IPS DF 6.9 (cell line): Measurements from ENCODE around the gene TMEM19.

Source experiments
- DNase-seq: peaks from one replicate; pipeline ENCODE4 v3.0.0-alpha.2; 2013; ENCODE audit warnings: low read depth, low spot score
- H3K27ac ChIP-seq: one replicate; pipeline ENCODE4 v1.5.1; 2013; ENCODE audit warnings: low read length, control low read depth
- H3K27me3 ChIP-seq: 2 replicates; pipeline ENCODE4 v1.6.1; 2013; ENCODE audit warnings: mild to moderate bottlenecking, low read length; ENCODE audit not compliant: control insufficient read depth, insufficient read depth
- H3K36me3 ChIP-seq: 2 replicates; pipeline ENCODE4 v1.6.1; 2013; ENCODE audit warnings: low read length; ENCODE audit not compliant: control insufficient read depth, insufficient read depth
- H3K4me1 ChIP-seq: 2 replicates; pipeline ENCODE4 v1.6.1; 2013; ENCODE audit warnings: low read length; ENCODE audit not compliant: control insufficient read depth, insufficient read depth
- H3K4me3 ChIP-seq: 2 replicates; pipeline ENCODE4 v1.5.1; 2013; ENCODE audit warnings: mild to moderate bottlenecking, low read length
- H3K9me3 ChIP-seq: 2 replicates; pipeline ENCODE4 v1.6.1; 2013; ENCODE audit warnings: low read length, inconsistent platforms; ENCODE audit not compliant: control insufficient read depth, insufficient read depth
- WGBS: extraction: QIAGEN DNeasy Blood & Tissue Kit; methylation state at CpG from one replicate; pipeline ENCODE4 v1.1.7; 2013; ENCODE audit warnings: mixed read lengths, missing lambda C conversion rate; ENCODE audit not compliant: insufficient read length, insufficient coverage; 5-methylcytosine and 5-hydroxymethylcytosine counted together

Gene TMEM19

GRCh38 chr12:71708658-71709057 lies 22.8 kb downstream of the TMEM19 start:
- DNase-seq: no peak
- WGBS: no CpG with 5 or more reads among the region's 1 CpG
- no peaks in the 10 kb centered on the region for H3K4me1 ChIP-seq

GRCh38 chr12:71710276-71711125 lies 24.6 kb downstream of the TMEM19 start:
- H3K27ac ChIP-seq: no peak overlapping the region
- H3K4me3 ChIP-seq: no peak overlapping the region
- no CpG with 5 or more reads among the region's 7 CpGs for WGBS
- H3K9me3 ChIP-seq: no peaks in the 10 kb centered on the region
- no peak for DNase-seq
- H3K36me3 ChIP-seq: no peaks in the 10 kb centered on the region
- H3K4me1 ChIP-seq: no peaks in the 10 kb centered on the region
- H3K27me3 ChIP-seq: no peaks in the 10 kb centered on the region

More at GRCh38 chr12:71708658-71709057, 22.8 kb downstream of the TMEM19 start:
- no peak overlapping the region for H3K4me3 ChIP-seq
- H3K9me3 ChIP-seq: no peaks in the 10 kb centered on the region
- H3K27ac ChIP-seq: no peak overlapping the region
- H3K36me3 ChIP-seq: no peaks in the 10 kb centered on the region
- H3K27me3 ChIP-seq: no peaks in the 10 kb centered on the region

- Histone ChIP-seq H3K4me1 (no peaks in the 10 kb centered on the region), H3K4me3 (no peak overlapping the region), H3K9me3 (no peaks in the 10 kb centered on the region), H3K27ac (no peak overlapping the region), H3K36me3 (no peaks in the 10 kb centered on the region), H3K27me3 (no peaks in the 10 kb centered on the region)
- no peak for DNase-seq
These were observed 32.7 kb downstream of the TMEM19 start for GRCh38 chr12:71718611-71719010.

GRCh38 chr12:71719647-71720370 lies 33.9 kb downstream of the TMEM19 start:
- no peak for DNase-seq
- H3K36me3 ChIP-seq: no peaks in the 10 kb centered on the region
- H3K4me1 ChIP-seq: no peaks in the 10 kb centered on the region
- no peak overlapping the region for H3K27ac ChIP-seq
- H3K27me3 ChIP-seq: no peaks in the 10 kb centered on the region
- H3K9me3 ChIP-seq: no peaks in the 10 kb centered on the region
- no CpG with 5 or more reads among the region's 5 CpGs for WGBS
- H3K4me3 ChIP-seq: no peak overlapping the region

- DNase-seq: no peak
- Histone ChIP-seq H3K4me3 (no peak overlapping the region), H3K27me3 (no peaks in the 10 kb centered on the region), H3K36me3 (no peaks in the 10 kb centered on the region), H3K9me3 (no peaks in the 10 kb centered on the region), H3K27ac (no peak overlapping the region), H3K4me1 (no peaks in the 10 kb centered on the region)
- no CpG with 5 or more reads among the region's 4 CpGs for WGBS
These were observed 36.1 kb downstream of the TMEM19 start for GRCh38 chr12:71721783-71722505.

GRCh38 chr12:71725011-71725410 lies 39.1 kb downstream of the TMEM19 start:
- H3K36me3 ChIP-seq: no peaks in the 10 kb centered on the region
- no peak overlapping the region for H3K27ac ChIP-seq
- WGBS: no CpG with 5 or more reads among the region's 3 CpGs

GRCh38 chr12:71726548-71726947 lies 40.7 kb downstream of the TMEM19 start:
- Histone ChIP-seq H3K4me1 (no peaks in the 10 kb centered on the region), H3K4me3 (no peak overlapping the region), H3K9me3 (no peaks in the 10 kb centered on the region), H3K27ac (no peak overlapping the region), H3K36me3 (no peaks in the 10 kb centered on the region), H3K27me3 (no peaks in the 10 kb centered on the region)
- WGBS: no CpG with 5 or more reads among the region's 2 CpGs
- no peak for DNase-seq

More at GRCh38 chr12:71725011-71725410, 39.1 kb downstream of the TMEM19 start:
- Histone ChIP-seq H3K27me3 (no peaks in the 10 kb centered on the region), H3K4me1 (no peaks in the 10 kb centered on the region), H3K4me3 (no peak overlapping the region), H3K9me3 (no peaks in the 10 kb centered on the region)
- DNase-seq: no peak

- DNase-seq: no peak
- no peak overlapping the region for H3K4me3 ChIP-seq
- H3K9me3 ChIP-seq: no peaks in the 10 kb centered on the region
- H3K4me1 ChIP-seq: 0 out of 2 replicates have a peak, but pooled peaks cover 1% of the 10 kb centered on the region
- H3K27ac ChIP-seq: no peak overlapping the region
- no peaks in the 10 kb centered on the region for H3K27me3 ChIP-seq
- no peaks in the 10 kb centered on the region for H3K36me3 ChIP-seq
- WGBS: no CpG with 5 or more reads among the region's 5 CpGs
These were observed 42.1 kb downstream of the TMEM19 start for GRCh38 chr12:71727958-71728357.

GRCh38 chr12:71730936-71731335 lies 45.1 kb downstream of the TMEM19 start:
- H3K27me3 ChIP-seq: no peaks in the 10 kb centered on the region
- H3K36me3 ChIP-seq: no peaks in the 10 kb centered on the region
- H3K9me3 ChIP-seq: no peaks in the 10 kb centered on the region
- H3K4me1 ChIP-seq: 0 out of 2 replicates have a peak, but pooled peaks cover 1% of the 10 kb centered on the region
- H3K4me3 ChIP-seq: no peak overlapping the region
- no CpG with 5 or more reads among the region's 7 CpGs for WGBS
- no peak overlapping the region for H3K27ac ChIP-seq
- no peak for DNase-seq
